DND-41 (cell line): ENCODE results near the gene DHRS4L2.
"Not testable (repeated sequence)": the region's sequence is repeated elsewhere in the genome, so short reads cannot be mapped to it uniquely, and the experiment has no call there.

Source experiments
- CTCF ChIP-seq: IDR thresholded peaks from 2 replicates; pipeline ENCODE4 v1.5.1; 2012; ENCODE audit warnings: borderline replicate concordance, low read length, moderate library complexity, mild to moderate bottlenecking; ENCODE audit not compliant: poor library complexity, severe bottlenecking; ENCODE audit errors: extremely low read depth
- EZH2 ChIP-seq: IDR thresholded peaks from 3 replicates; pipeline ENCODE4 v1.6.1; 2012; ENCODE audit warnings: borderline replicate concordance, low read depth, mild to moderate bottlenecking, moderate library complexity, low read length, inconsistent platforms; ENCODE audit not compliant: severe bottlenecking

GRCh38 chr14:24001078-24001477 is 12.3 kb downstream of the DHRS4L2 start:
- TF ChIP-seq CTCF, EZH2: not testable (repeated sequence)
